Naive B cell (primary cell): Measurements from ENCODE around the gene RNGTT. TPM values are rescaled to one million over a fixed set of nuclear protein-coding genes. Genes with fewer than 3 reads are reported as not detected.
"Not testable (repeated sequence)": the region's sequence is repeated elsewhere in the genome, so short reads cannot be mapped to it uniquely, and the experiment has no call there.

Experiments used
- ATAC-seq, 2 donors: fragments of 150-1000 bp; cut with Tn5 transposase; 2 replicates each; pipeline ENCODE4 v1.10.0; 2021; ENCODE audit warnings: low read depth in 2 of 2, mild to moderate bottlenecking in 2 of 2, moderate library complexity in 2 of 2
- DNase-seq: peaks from one replicate; pipeline ENCODE4 v3.0.0; 2022
- H3K27ac Mint-ChIP-seq, 6 donors: one replicate each; pipeline ENCODE4 v1.8.0; 2020 to 2022; ENCODE audit warnings: mild to moderate bottlenecking in 6 of 6, mixed read lengths in 6 of 6, moderate library complexity in 5 of 6, inconsistent platforms in 2 of 6
- H3K27me3 Mint-ChIP-seq, 3 donors: one replicate each; pipeline ENCODE4 v1.8.0; 2021 to 2022; ENCODE audit warnings: mixed read lengths in 3 of 3, mild to moderate bottlenecking in 1 of 3
- H3K36me3 Mint-ChIP-seq, 2 donors: one replicate each; pipeline ENCODE4 v1.8.0; 2020 to 2022; ENCODE audit warnings: mixed read lengths in 2 of 2, inconsistent platforms in 1 of 2, mild to moderate bottlenecking in 1 of 2
- H3K4me1 Mint-ChIP-seq, 3 donors: one replicate each; pipeline ENCODE4 v1.8.0; 2020 to 2022; ENCODE audit warnings: mixed read lengths in 3 of 3, inconsistent platforms in 1 of 3, mild to moderate bottlenecking in 1 of 3, moderate library complexity in 1 of 3
- H3K4me3 Mint-ChIP-seq, 8 donors: one replicate each; pipeline ENCODE4 v1.8.0; 2020 to 2022; ENCODE audit warnings: mild to moderate bottlenecking in 8 of 8, mixed read lengths in 8 of 8, moderate library complexity in 8 of 8, inconsistent platforms in 2 of 8
- H3K9me3 Mint-ChIP-seq, 7 donors: one replicate each; pipeline ENCODE4 v1.8.0; 2020 to 2022; ENCODE audit warnings: mixed read lengths in 7 of 7, mild to moderate bottlenecking in 5 of 7, inconsistent platforms in 2 of 7, moderate library complexity in 1 of 7
- polyA plus RNA-seq, 6 donors: library from polyadenylated mRNA; unstranded; fragments of 300-500 nt; fragmentation: Illumina TruSeq; gene quantifications; one replicate each; pipeline ENCODE4 v1.2.3, GENCODE V29; 2021; ENCODE audit warnings: low read depth in 6 of 6

RNGTT gene
- polyA plus RNA-seq, 6 donors from 2014 or later, result 17.9 to 59.8 (median 40.0) TPM

DNA sequence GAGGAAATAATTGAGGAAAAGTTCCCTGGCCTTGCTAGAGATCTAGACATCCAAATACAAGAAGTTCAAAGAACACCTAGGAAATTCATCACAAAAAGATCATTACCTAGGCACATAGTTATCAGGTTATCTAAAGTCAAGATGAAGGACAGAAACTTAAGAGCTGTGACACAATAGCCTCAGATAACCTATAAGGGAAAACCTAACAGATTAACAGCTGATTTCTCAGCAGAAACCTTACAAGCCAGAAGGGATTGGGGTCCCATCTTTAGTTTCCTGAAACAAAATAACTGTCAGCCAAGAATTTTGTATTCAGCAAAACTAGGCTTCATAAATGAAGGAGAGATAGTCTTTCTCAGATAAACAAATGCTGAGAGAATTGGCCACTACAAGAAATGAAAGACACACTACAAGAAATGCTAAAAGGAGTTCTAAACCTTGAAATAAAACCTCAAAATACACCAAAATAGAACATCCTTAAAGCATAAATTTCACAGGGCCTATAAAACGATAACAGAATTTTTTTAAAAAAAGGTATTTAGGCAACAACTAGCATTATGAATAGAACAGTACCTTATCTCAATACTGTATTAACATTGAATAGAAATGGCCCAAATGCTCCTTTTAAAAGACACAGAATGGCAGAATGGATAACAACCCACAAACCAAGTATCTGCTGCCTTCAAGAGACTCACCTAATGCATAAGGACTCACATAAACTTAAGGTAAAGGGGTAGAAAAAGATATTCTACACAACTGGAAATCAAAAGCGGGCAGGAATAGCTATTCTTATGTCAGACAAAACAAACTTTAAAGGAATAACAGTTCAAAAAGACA is 9.7 kb downstream of the RNGTT start:
- Mint-ChIP-seq H3K9me3 (peaks cover 0 to 44% (median 27%) of the 10 kb centered on the region in 7 donors), H3K36me3 (peaks cover 14 to 25% of the 10 kb centered on the region in 2 donors), H3K4me1 (peaks cover 20 to 38% (median 26%) of the 10 kb centered on the region in 3 donors), H3K27me3 (no peaks in the 10 kb centered on the region), H3K27ac (no peak overlapping the region), H3K4me3 (no peak overlapping the region)
- no peak for ATAC-seq
- no peak for DNase-seq

DNA sequence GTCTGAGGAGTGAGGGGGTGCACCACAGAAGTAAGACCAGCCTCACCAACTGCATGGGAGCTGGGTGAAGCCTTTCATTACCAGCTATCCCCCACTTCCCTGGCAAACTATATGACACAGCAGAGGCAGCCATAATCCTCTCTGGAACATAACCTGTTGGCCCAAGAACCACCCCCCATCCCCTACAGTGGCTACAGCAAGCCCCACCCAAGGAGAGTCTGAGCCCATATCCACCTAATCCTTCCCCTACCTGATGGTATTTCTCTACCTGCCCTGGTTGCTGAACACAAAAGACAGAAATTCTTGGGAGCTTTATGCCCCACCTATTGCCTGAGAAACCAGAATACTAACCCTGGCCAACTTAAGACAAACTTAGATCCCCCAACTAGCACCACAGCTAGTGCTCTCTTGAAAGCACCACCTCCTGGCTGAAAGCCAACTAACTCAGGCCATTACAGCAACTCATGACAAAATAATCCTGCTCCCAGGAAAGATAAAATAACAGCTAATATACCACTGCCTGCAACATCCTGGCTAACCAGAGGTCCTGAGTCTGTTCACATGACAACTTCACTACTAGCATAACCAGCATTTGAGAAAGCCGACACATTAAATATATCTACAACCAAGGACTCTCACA is 11.2 kb downstream of the RNGTT start:
- Mint-ChIP-seq H3K4me1 (peaks cover 10 to 27% (median 11%) of the 10 kb centered on the region in 3 donors), H3K27ac (no peak overlapping the region), H3K4me3 (no peak overlapping the region), H3K36me3 (peaks cover 14 to 19% of the 10 kb centered on the region in 2 donors), H3K9me3 (peaks cover 0 to 36% (median 27%) of the 10 kb centered on the region in 7 donors), H3K27me3 (no peaks in the 10 kb centered on the region)
- no peak for ATAC-seq
- DNase-seq, result no peak

DNA sequence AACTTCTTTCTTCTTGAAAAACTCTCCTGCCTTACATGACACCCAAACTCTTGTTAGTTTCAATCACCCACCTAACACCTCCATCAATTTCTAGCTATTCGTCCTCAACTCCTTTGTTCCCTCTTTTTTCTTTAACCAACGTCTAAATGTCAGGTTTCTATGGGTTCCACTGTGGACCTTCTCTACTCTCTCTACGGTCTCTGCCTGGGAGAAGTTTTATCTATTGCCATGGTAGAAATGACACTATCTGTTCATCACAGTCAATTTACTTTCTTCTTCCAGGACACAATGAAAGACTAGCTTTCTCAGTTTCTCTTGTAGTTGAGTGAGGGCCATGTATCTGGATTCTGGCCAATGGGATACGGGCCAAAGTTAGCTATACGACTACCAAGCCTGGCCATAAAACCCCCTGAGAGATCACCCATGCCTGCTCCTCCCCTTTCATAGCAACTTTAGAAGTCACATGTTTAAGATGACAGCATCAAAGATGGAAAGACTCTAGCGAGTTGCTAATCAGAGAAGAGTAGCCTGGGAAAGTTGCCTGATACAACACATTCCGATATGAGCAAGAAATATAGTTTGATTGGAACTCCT is 17.9 kb downstream of the RNGTT start:
- H3K27me3 Mint-ChIP-seq, result no peaks in the 10 kb centered on the region
- DNase-seq, result no peak
- no peak for ATAC-seq
- peaks cover 0 to under 1% (median 0%) of the 10 kb centered on the region in 3 donors for H3K4me1 Mint-ChIP-seq
- H3K9me3 Mint-ChIP-seq, result peaks cover 0 to 3% (median 0%) of the 10 kb centered on the region in 7 donors
- no peak overlapping the region for H3K27ac Mint-ChIP-seq
- peaks cover 0 to 1% of the 10 kb centered on the region in 2 donors for H3K36me3 Mint-ChIP-seq
- no peak overlapping the region for H3K4me3 Mint-ChIP-seq

DNA sequence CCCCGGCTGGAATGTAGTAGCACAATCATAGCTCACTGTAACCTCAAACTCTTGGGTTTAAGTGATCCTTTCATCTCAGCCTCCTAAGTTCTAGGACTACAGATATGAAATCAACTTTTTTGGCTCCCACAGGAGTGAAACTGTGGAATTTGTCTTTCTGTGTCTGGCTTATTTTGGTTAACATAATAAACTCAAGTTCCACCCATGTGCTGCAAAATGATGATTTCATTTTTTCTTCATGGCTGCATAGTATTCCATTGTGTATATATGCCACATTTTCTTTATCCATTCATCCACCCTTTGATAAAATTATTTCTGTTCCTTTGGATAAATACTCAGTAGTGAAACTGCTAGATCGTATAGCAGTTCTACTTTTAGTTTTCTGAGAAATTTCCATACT is 29.9 kb downstream of the RNGTT start:
- Mint-ChIP-seq H3K36me3 (peaks cover 60 to 73% of the 10 kb centered on the region in 2 donors), H3K9me3 (peaks cover 22 to 39% (median 31%) of the 10 kb centered on the region in 7 donors), H3K27me3 (no peaks in the 10 kb centered on the region), H3K4me1 (peaks cover 0 to 4% (median 0%) of the 10 kb centered on the region in 3 donors), H3K4me3 (no peak overlapping the region), H3K27ac (no peak overlapping the region)
- DNase-seq (no peak), ATAC-seq (no peak)

DNA sequence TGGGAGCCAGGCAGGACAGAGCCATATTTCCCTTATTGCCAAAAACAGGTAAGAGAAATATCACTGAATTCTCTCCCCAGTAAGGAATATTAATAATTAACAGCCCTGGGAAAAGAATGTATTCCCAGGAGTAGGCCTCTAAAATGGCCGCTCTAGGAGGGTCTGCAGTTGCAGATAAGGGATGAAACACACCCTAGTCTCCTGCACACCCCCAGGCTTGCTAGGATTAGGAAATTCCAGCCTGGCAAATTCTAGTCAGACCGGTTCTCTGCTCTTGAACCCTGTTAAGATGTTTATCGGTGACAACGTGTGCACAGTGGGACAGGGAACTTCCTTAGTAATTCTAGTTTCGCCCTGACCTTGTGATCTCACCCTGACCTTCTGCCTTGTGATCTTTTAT is 31.4 kb downstream of the RNGTT start:
- Mint-ChIP-seq H3K36me3 (peaks cover 50 to 57% of the 10 kb centered on the region in 2 donors), H3K9me3 (peaks cover 19 to 34% (median 31%) of the 10 kb centered on the region in 7 donors), H3K27ac (peak overlapping the region in 2 of 6 donors; percentile 12 to 42)
- not testable (repeated sequence) for H3K4me3 Mint-ChIP-seq, H3K4me1 Mint-ChIP-seq, H3K27me3 Mint-ChIP-seq, ATAC-seq
- peak; percentile 3 for DNase-seq

DNA sequence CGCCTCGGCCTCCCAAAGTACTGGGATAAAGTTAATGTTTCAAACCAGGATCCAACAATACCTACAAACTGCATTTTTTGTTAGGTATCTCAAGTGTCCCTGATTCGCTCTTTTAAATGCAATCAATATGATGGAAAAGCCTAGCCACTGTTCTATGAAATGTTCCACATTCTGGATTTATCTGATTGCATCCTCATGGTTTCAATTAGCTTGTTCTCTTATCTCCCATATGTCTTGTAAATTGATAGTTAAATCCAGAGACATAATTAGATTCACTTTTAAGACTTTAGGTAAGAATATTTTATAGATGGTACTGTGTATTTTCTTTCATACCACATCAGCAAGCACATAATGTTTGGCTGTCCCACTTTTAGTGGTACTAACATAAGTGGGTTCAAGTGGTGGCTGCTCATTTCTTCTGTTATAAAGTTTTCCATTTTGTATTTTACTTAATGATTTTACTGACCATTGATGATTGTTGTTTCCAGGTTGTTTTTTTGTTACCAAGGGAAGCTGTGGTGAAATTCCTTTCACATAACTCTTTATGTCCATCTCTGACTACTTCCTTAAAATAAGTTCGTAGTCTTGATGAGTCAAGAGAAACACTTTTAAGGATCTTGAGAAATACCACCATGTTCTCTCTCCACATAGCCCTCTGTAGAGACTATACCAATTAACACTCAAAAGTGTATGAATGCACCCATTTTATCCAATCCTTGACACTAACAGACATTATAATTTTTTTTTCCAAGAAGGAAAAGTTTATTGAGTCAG is 40.5 kb downstream of the RNGTT start:
- H3K27me3 Mint-ChIP-seq, result no peaks in the 10 kb centered on the region
- H3K9me3 Mint-ChIP-seq, result no peaks in the 10 kb centered on the region
- ATAC-seq, result no peak
- no peak for DNase-seq
- H3K27ac Mint-ChIP-seq, result peak overlapping the region in 2 of 6 donors; percentile 38 to 47
- H3K4me1 Mint-ChIP-seq, result peaks cover 0 to 4% (median 0%) of the 10 kb centered on the region in 3 donors
- peaks cover 8 to 11% of the 10 kb centered on the region in 2 donors for H3K36me3 Mint-ChIP-seq
- no peak overlapping the region for H3K4me3 Mint-ChIP-seq

DNA sequence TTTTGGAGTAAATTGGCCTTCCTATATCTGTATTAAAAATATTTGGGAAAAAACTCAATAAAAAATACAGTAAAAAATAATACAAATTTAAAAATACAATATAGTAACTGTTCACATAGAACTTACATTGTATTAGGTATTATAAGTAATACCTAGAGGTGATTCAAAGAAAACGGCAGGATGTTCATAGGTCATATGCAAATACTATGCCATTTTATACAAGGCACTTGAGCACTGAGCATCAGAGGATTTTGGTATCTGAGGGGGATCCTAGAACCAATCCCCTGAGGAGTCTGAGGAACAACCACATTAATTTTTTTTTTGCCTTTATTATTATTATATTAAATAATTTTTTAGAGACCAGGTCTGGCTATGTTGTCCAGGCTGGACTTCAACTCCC is 41.7 kb downstream of the RNGTT start:
- no peak for DNase-seq
- Mint-ChIP-seq H3K4me3 (no peak overlapping the region), H3K9me3 (no peaks in the 10 kb centered on the region), H3K27me3 (no peaks in the 10 kb centered on the region), H3K27ac (no peak overlapping the region), H3K36me3 (peaks cover 8 to 11% of the 10 kb centered on the region in 2 donors), H3K4me1 (peaks cover 0 to 5% (median 2%) of the 10 kb centered on the region in 3 donors)
- ATAC-seq, result no peak

DNA sequence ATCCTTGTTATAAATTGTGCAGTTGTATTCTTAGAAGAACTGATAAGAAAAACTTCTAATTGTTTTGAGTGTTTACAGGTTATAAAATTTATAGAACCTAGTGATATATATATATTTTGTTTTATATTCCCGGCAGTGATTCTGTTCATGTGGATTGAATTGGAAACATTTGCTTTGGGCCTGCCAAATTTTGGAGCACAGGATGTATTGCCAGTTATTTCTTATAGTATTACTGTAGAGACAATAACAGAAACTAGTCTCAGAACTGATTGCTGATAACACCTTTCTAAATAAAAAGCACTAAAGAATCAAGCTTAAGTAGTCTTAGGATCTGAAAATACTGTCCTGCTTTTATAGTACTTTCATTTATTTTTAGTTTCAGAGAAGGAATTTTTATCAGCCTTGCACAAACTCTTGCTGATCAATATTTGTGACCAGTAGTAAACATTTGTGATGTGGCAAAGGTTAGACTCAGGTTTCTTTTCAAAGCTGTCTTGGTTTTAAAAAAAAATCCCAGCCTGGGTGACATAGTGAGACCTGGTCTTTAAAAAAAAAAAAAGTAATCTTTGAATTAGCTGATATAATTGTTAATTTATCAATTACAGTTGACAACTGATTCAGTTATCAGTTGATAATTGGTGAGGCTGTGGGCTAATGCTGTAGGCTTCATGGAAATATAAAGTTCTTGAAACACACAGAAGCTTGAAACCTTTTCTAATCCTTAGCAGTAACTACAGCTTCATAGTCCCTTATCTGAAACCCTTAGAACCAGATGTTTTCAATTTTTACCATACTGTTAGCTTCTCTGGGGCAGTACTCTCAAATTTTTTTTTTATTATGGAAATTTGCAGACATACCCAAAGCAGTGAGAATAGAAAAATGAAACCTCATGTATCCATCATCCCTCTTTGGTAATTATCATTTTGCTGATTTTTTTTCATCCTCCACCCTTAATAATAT is 42.4 kb downstream of the RNGTT start:
- H3K9me3 Mint-ChIP-seq, result no peaks in the 10 kb centered on the region
- peaks cover 8 to 11% of the 10 kb centered on the region in 2 donors for H3K36me3 Mint-ChIP-seq
- no peak overlapping the region for H3K27ac Mint-ChIP-seq
- no peak for DNase-seq
- ATAC-seq, result no peak
- peaks cover 0 to 5% (median 2%) of the 10 kb centered on the region in 3 donors for H3K4me1 Mint-ChIP-seq
- no peak overlapping the region for H3K4me3 Mint-ChIP-seq
- no peaks in the 10 kb centered on the region for H3K27me3 Mint-ChIP-seq

DNA sequence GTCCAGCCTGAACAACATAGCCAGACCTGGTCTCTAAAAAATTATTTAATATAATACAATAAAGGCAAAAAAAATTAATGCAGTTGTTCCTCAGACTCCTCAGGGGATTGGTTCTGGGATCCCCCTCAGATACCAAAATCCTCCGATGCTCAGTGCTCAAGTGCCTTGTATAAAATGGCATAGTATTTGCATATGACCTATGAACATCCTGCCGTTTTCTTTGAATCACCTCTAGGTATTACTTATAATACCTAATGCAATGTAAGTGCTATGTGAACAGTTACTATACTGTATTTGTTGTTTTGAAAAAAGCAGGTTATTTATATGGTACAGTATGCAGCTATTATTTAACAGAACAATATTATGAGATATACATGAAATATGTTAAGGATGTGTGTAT is 43.3 kb downstream of the RNGTT start:
- H3K36me3 Mint-ChIP-seq, result peaks cover 8 to 14% of the 10 kb centered on the region in 2 donors
- DNase-seq (no peak), ATAC-seq (no peak)

DNA sequence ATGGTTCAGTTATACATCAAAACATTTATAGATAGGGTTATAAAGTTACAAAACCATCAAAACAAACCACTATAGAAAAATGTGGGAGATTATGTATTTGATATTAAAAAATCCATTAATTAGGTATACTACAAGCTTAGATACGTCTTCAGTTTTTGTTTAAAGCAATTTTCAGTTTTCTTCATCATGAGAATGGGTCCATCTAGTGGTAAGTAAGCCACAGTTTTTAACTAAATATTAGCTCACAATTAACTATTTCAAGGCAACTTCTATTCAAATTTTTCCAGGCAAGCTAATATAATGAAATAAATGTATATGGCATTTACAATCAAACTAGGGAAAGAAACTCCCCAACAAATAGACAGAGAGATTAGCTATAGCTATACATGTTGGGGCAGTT is 44.4 kb downstream of the RNGTT start:
- DNase-seq (no peak), ATAC-seq (no peak)
- Mint-ChIP-seq H3K4me3 (no peak overlapping the region), H3K4me1 (peaks cover 9 to 12% (median 10%) of the 10 kb centered on the region in 3 donors), H3K36me3 (peaks cover 8 to 20% of the 10 kb centered on the region in 2 donors), H3K27ac (peak overlapping the region in 3 of 6 donors; percentile 11 to 66 (median 56)), H3K9me3 (peaks cover 0 to 14% (median 3%) of the 10 kb centered on the region in 7 donors), H3K27me3 (no peaks in the 10 kb centered on the region)

More for the DNA sequence above, 43.3 kb downstream of the RNGTT start:
- peaks cover 0 to 5% (median 2%) of the 10 kb centered on the region in 3 donors for H3K4me1 Mint-ChIP-seq
- H3K27ac Mint-ChIP-seq, result no peak overlapping the region
- H3K9me3 Mint-ChIP-seq, result peaks cover 0 to 9% (median 3%) of the 10 kb centered on the region in 7 donors
- H3K27me3 Mint-ChIP-seq, result no peaks in the 10 kb centered on the region
- H3K4me3 Mint-ChIP-seq, result no peak overlapping the region

DNA sequence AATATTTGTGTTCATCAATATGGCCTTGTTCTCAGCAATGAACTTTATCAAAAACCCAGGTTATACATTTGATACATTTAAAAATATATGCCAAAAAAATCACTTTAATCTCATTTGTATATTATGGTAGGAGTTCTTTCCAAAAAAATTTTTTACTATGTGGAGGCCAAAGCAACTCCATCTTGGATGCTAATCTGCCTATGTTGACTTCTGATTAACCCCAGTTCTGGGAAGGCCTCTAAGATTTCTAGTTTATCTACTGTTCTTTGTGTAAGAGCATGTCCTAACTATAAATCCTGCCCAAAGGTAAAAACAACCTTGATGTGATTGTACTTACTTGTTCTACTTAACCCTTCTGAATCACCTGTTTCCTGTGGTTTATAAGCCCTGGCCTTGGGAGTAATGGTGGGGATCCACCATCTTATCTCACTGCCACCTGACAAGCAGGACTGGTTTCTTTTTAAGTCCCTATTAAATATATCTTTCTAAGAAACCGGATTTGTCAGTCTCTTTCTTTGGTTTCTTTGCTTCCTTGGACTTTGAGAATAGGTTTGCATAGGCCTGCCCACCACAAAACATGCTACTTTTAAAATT is 46.7 kb downstream of the RNGTT start:
- DNase-seq (no peak), ATAC-seq (no peak)
- peaks cover 16 to 36% (median 32%) of the 10 kb centered on the region in 3 donors for H3K4me1 Mint-ChIP-seq
- peaks cover 8 to 9% of the 10 kb centered on the region in 2 donors for H3K36me3 Mint-ChIP-seq
- H3K27ac Mint-ChIP-seq, result peak overlapping the region in 1 of 6 donors; percentile 18
- no peaks in the 10 kb centered on the region for H3K27me3 Mint-ChIP-seq
- peaks cover 0 to 14% (median 3%) of the 10 kb centered on the region in 7 donors for H3K9me3 Mint-ChIP-seq
- H3K4me3 Mint-ChIP-seq, result peak overlapping the region in 1 of 8 donors; percentile 47
